HUES64 (cell line): Measurements from ENCODE around the gene SLC9A9.

ENCODE experiments used
- H3K27ac ChIP-seq: 2 replicates; pipeline ENCODE4 v1.7.0; 2013; ENCODE audit warnings: low read depth, low read length, inconsistent platforms
- H3K27me3 ChIP-seq: 2 replicates; pipeline ENCODE4 v1.6.1; 2013; ENCODE audit warnings: mild to moderate bottlenecking, low read length; ENCODE audit not compliant: insufficient read depth
- H3K36me3 ChIP-seq: 2 replicates; pipeline ENCODE4 v1.6.1; 2013; ENCODE audit warnings: mild to moderate bottlenecking, low read length; ENCODE audit not compliant: insufficient read depth
- H3K4me1 ChIP-seq: 2 replicates; pipeline ENCODE4 v1.6.1; 2013; ENCODE audit warnings: mild to moderate bottlenecking, low read length, moderate library complexity; ENCODE audit not compliant: insufficient read depth
- H3K4me3 ChIP-seq: 2 replicates; pipeline ENCODE4 v1.5.1; 2013; ENCODE audit warnings: mild to moderate bottlenecking, low read length, moderate library complexity
- H3K9ac ChIP-seq: 2 replicates; pipeline ENCODE4 v1.6.1; 2013; ENCODE audit warnings: mild to moderate bottlenecking, low read depth, low read length
- H3K9me3 ChIP-seq: 2 replicates; pipeline ENCODE4 v1.6.1; 2013; ENCODE audit warnings: low read depth, low read length; ENCODE audit not compliant: insufficient read depth
- WGBS: fragments of 150-250, 120-280 bp; methylation state at CpG from one replicate; pipeline ENCODE4 v1.1.7; 2013; ENCODE audit warnings: missing lambda C conversion rate; 5-methylcytosine and 5-hydroxymethylcytosine counted together

Gene SLC9A9

DNA sequence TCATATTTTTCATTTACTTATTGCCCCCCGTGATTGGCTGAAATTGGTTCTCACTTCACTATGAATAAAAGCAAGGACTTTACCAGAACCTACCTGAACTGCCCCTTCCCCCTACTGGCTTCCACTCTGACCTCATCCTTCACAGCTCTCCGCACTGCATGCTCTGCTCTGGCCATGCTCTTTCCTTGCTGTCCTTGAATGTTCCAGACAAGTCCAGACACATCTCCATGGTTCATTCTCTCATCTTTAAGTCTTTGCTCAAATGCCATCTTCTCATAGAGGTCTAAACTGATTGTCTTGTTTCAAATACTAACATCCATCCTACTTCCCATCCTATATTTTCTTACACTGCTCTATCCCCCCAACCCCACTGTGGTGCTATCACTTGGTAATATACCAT lies 599.3 kb downstream of the SLC9A9 start:
- 93% methylated on average over 2 of the region's 2 CpGs for WGBS
- Histone ChIP-seq H3K9ac (no peak overlapping the region), H3K27me3 (no peaks in the 10 kb centered on the region), H3K4me1 (no peaks in the 10 kb centered on the region), H3K4me3 (no peak overlapping the region), H3K36me3 (no peaks in the 10 kb centered on the region), H3K9me3 (no peaks in the 10 kb centered on the region; the same call in 1 of the 2 replicates), H3K27ac (no peak overlapping the region)

DNA sequence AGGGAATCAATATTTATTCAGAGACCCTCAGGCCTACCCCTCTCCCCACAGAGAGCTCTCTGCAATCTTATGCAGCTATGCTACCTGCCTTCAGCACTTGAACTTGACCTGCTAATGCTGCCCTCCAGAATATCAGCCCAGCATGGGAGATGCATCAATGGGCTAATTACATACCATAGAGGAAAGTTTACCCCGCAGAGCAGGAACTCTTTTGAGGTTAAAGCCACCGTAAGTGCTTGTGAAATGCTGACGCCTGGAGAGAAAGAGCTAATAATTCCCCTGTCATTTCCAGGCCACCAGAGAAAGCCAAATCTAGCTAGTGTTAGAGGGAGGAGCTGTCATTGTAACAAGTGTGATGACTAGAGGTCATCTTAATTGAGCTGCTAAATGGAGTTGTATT lies 601.2 kb downstream of the SLC9A9 start:
- Histone ChIP-seq H3K27ac (no peak overlapping the region), H3K9ac (no peak overlapping the region), H3K4me3 (no peak overlapping the region), H3K36me3 (no peaks in the 10 kb centered on the region), H3K27me3 (no peaks in the 10 kb centered on the region), H3K9me3 (no peaks in the 10 kb centered on the region; the same call in 1 of the 2 replicates), H3K4me1 (no peaks in the 10 kb centered on the region)
- 34% methylated on average over 3 of the region's 3 CpGs for WGBS

DNA sequence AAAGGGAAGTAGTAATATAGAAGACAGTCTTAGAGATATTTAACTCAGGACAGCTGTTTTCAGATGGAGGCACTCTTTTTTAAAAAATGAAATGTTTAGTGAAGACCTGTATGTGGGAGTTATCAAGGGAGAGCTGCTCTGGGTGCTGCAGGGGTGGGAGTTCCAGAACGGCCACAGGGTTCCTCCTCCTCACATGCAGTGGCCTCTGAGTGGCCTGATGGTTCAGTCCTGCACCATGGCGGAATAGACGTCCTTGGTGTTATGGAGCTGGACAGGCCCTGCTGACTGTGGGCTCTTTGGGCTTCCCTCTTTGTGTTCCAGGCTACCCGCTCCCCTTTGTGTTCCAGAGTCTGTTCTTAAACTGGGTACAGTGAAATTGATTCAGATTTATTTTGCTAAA lies 602.6 kb downstream of the SLC9A9 start:
- Histone ChIP-seq H3K36me3 (no peaks in the 10 kb centered on the region), H3K9me3 (no peaks in the 10 kb centered on the region; the same call in 1 of the 2 replicates), H3K27me3 (no peaks in the 10 kb centered on the region), H3K4me3 (no peak overlapping the region), H3K4me1 (no peaks in the 10 kb centered on the region), H3K27ac (no peak overlapping the region), H3K9ac (no peak overlapping the region)
- WGBS = 91% methylated on average over 4 of the region's 4 CpGs

DNA sequence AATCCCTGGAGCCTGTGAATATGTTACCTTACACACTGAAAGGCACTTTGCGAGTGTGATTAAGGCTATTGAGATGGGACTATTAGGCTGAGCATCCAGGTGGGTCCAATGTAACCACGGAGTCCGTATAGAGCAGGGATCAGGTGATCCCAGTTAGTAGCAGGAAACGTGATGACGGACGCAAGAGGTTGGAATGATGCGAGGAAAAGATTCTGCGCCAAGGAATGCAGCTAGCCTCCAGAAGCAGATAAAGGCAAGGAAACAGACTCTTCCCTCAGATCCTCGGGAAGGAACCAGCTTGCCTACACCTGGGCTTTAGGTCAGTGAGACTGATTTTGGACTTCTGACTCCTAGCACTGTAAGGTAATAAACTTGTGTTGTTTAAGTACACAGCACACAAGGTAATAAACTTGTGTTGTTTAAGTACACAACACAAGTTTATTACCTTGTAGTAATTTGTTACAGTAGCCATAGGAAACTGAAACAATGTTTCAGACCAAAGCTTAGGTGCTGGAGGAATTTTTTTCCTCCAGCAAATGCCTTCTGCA lies 603.7 kb downstream of the SLC9A9 start:
- H3K4me3 ChIP-seq = no peak overlapping the region

DNA sequence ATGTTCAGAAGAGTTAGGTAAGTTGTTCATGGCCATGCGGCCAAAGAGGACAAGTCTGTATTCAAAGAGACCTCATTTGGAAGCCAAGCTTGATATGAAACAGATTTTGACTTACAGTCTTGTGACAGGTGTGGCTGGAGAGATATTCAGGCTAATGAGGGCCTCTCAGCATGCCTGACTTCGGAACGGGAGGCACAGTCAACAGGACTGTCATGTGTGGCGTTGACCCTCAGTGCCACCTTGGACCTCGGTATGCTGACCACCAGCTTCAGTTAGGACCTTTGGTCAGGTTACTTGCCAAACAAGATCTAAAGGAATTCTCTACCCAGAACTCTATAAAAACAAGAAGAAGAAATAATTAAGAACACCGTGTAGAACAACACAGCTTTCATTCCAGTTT lies 604.6 kb downstream of the SLC9A9 start:
- no peak overlapping the region for H3K27ac ChIP-seq
- H3K9ac ChIP-seq = no peak overlapping the region
- H3K4me1 ChIP-seq = no peaks in the 10 kb centered on the region
- H3K27me3 ChIP-seq = no peaks in the 10 kb centered on the region
- no peaks in the 10 kb centered on the region for H3K9me3 ChIP-seq
- H3K4me3 ChIP-seq = no peak overlapping the region
- 97% methylated on average over 5 of the region's 6 CpGs for WGBS
- H3K36me3 ChIP-seq = no peaks in the 10 kb centered on the region

More for the DNA sequence above, 603.7 kb downstream of the SLC9A9 start:
- H3K9ac ChIP-seq = no peak overlapping the region
- no peaks in the 10 kb centered on the region for H3K27me3 ChIP-seq
- H3K27ac ChIP-seq = no peak overlapping the region
- no peaks in the 10 kb centered on the region for H3K9me3 ChIP-seq
- no peaks in the 10 kb centered on the region for H3K4me1 ChIP-seq
- H3K36me3 ChIP-seq = no peaks in the 10 kb centered on the region
- WGBS = 93% methylated on average over 8 of the region's 9 CpGs

DNA sequence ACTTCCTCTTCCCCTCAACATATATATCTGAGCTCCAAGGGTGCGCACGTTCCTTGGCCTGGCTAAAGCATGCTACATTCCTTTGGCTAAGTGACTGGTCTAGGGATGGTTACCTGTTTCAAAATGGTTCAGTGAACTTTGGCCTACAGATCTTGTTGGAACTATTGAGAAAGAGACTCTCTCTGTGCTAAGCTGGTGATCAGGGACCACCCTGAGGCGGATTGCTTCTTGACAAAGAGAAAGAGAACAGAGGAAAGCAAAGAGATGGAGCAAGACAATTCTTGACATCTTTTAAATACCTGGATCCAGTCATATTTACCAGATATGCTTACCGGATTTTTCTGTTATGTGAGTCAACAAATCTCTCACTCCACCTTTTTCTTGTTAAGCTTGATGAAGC lies 605.6 kb downstream of the SLC9A9 start:
- Histone ChIP-seq H3K27me3 (no peaks in the 10 kb centered on the region), H3K9me3 (no peaks in the 10 kb centered on the region), H3K4me1 (no peaks in the 10 kb centered on the region), H3K36me3 (no peaks in the 10 kb centered on the region), H3K9ac (no peak overlapping the region), H3K4me3 (no peak overlapping the region), H3K27ac (no peak overlapping the region)
- WGBS = 72% methylated on average over 4 of the region's 4 CpGs

DNA sequence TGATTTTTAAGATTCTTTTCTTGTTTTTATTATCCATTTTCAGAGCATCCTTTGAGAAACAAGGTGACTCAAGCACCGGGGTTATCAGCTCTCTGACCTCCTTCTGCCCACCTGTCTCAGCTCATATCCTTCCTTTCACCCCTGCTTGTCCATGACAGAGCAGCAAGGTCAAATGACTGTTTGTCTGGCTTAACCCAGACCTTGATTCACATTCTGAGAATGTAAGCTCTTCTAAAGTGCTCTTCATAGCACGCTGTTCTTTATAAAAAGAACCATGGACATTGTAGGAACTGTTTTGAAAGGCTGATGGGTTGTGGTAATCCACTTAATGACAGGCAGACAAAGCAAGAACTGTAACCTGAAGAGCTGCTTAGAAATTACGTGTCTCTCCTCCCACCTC lies 606.2 kb downstream of the SLC9A9 start:
- Histone ChIP-seq H3K9me3 (no peaks in the 10 kb centered on the region), H3K9ac (no peak overlapping the region), H3K27me3 (no peaks in the 10 kb centered on the region), H3K4me3 (no peak overlapping the region), H3K27ac (no peak overlapping the region), H3K36me3 (no peaks in the 10 kb centered on the region), H3K4me1 (no peaks in the 10 kb centered on the region)
- WGBS = 93% methylated on average over 3 of the region's 3 CpGs

DNA sequence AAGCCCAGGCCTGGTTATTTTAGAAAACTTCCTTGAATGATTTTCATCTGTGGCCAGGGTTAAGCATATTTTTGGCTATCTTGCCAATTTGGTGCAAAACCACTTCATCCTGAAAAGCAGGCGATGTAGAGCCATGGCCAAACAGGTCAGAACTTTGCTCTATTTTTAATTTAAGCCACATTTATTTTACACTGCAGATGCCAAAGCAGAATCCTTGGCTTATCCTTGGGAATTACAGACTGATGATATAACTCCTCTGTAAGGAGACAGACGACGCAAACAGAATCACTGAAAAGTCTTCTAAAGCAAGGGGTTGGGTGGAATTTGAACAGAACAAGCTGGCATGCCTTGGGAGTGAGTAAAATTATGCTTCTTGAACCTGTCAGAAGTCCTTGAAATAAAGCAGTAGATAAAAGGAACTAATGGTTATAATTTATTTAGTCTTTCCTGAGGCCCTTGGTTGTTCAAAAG lies 606.8 kb downstream of the SLC9A9 start:
- Histone ChIP-seq H3K4me1 (no peaks in the 10 kb centered on the region), H3K27ac (no peak overlapping the region), H3K9ac (no peak overlapping the region), H3K9me3 (no peaks in the 10 kb centered on the region), H3K4me3 (no peak overlapping the region), H3K36me3 (no peaks in the 10 kb centered on the region), H3K27me3 (no peaks in the 10 kb centered on the region)
- WGBS = 96% methylated on average over 3 of the region's 3 CpGs

DNA sequence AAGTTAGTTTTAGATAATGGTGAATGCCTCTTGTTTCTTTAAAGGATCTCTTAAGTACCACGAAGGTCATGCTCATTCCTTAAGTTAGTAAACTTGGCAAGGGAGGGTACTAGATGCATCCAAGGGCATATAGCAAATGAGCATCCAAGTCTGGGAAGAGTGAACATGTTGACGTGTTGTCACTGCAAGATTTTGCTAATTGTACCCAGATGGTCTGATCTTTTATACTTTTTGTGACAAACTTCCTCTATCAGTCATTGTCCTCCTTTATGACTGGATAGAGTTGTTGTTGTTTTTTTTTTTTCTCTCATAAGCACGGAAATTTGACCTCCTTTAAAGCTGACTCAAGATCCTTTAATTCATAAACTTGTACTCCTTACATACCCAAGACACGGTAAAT lies 607.4 kb downstream of the SLC9A9 start:
- no peak overlapping the region for H3K27ac ChIP-seq
- 92% methylated on average over 4 of the region's 4 CpGs for WGBS
- no peaks in the 10 kb centered on the region for H3K27me3 ChIP-seq
- H3K4me3 ChIP-seq = no peak overlapping the region
- no peaks in the 10 kb centered on the region for H3K4me1 ChIP-seq
- no peak overlapping the region for H3K9ac ChIP-seq
- H3K36me3 ChIP-seq = no peaks in the 10 kb centered on the region
- H3K9me3 ChIP-seq = no peaks in the 10 kb centered on the region

DNA sequence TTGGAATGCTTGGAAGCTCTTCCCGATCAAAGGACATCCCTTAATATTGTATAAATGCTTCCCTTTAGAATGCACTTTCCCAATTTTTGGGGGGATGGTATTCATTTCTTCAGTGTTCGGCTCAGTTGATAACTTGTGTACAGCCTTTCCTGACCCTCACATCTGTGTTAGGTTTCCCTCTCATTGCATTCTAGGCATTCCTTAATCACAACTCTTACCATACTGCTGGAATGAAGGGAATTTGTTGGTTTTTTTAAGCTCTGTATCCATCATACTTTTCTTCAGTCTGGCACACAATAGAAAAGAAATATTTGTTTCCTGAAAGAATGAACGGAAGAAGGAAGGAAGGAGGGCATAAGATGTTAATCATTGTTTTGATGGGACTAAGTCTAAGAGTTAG lies 609.2 kb downstream of the SLC9A9 start:
- Histone ChIP-seq H3K9me3 (no peaks in the 10 kb centered on the region), H3K27me3 (no peaks in the 10 kb centered on the region), H3K36me3 (no peaks in the 10 kb centered on the region), H3K9ac (no peak overlapping the region), H3K4me3 (no peak overlapping the region), H3K4me1 (no peaks in the 10 kb centered on the region), H3K27ac (no peak overlapping the region)
- 77% methylated on average over 2 of the region's 3 CpGs for WGBS

DNA sequence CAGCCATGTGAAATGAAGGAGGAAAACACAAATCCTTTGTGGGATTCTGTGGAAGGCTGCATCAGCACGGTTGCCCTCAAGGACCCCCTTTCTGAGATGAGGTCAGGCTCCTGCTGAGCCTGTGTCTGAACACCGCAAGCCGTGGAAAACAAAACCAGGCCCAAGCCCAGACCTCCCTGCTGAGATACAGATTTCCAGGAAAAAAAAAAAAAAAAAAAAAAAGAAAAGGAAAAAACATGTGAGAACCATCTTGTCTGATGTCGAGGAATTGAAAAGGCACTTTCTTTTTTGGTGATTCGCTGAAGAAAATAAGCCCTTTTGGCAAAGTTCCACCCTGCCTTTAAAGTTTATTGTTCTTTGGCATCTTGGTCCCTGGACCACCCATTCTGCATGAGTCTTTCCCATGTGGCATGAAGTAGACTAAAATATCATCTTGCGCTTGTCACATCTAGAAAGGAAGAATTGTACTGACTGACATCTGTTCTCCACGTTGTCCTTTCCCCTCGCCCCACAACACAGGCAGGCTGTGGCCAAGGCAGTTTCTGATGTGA lies 611.1 kb downstream of the SLC9A9 start:
- Histone ChIP-seq H3K4me1 (no peaks in the 10 kb centered on the region), H3K9ac (no peak overlapping the region), H3K36me3 (no peaks in the 10 kb centered on the region), H3K27ac (no peak overlapping the region), H3K9me3 (no peaks in the 10 kb centered on the region), H3K27me3 (no peaks in the 10 kb centered on the region), H3K4me3 (no peak overlapping the region)
- WGBS = 80% methylated on average over 8 of the region's 8 CpGs
